Heart left ventricle (tissue), 16 donors: ENCODE data around the gene DEPDC5. TPM values are rescaled to one million over a fixed set of nuclear protein-coding genes. Genes with fewer than 3 reads are reported as not detected.

Experiments
- ATAC-seq, 4 donors: fragments of 200-7000 bp; cut with Tn5 transposase; one replicate each; pipeline ENCODE4 v1.9.1; 2020 to 2022; ENCODE audit warnings: moderate library complexity in 4 of 4, mild to moderate bottlenecking in 3 of 4, moderate number of reproducible peaks in 1 of 4
- DNase-seq, 5 donors: peaks; one replicate each; pipeline ENCODE4 v3.0.0-alpha.2; 2020
- H3K27ac ChIP-seq, 12 donors: fragments of 200-600 bp; sonication (generic) in 4 of 12; one replicate each; pipeline versions ENCODE4 v1.5.0 to v1.8.0; 2016 to 2022; ENCODE audit warnings: mild to moderate bottlenecking in 2 of 12
- H3K27me3 ChIP-seq, 9 donors: fragments of 200-600 bp; sonication (generic) in 2 of 9; one replicate each; pipeline versions ENCODE4 v1.5.1 to v1.8.0; 2016 to 2022; ENCODE audit warnings: mild to moderate bottlenecking in 3 of 9
- H3K36me3 ChIP-seq, 9 donors: fragments of 200-600 bp; sonication (generic) in 2 of 9; one replicate each; pipeline versions ENCODE4 v1.5.0 to v1.8.0; 2018 to 2022; ENCODE audit warnings: mild to moderate bottlenecking in 2 of 9
- H3K4me1 ChIP-seq, 12 donors: fragments of 200-600 bp; sonication (generic) in 4 of 12; one replicate each; pipeline versions ENCODE4 v1.5.0 to v1.8.0; 2016 to 2022; ENCODE audit warnings: mild to moderate bottlenecking in 3 of 12
- H3K4me3 ChIP-seq, 12 donors: fragments of 200-600 bp; sonication (generic) in 4 of 12; one replicate each; pipeline versions ENCODE4 v1.5.0 to v1.8.0; 2017 to 2022; ENCODE audit warnings: mild to moderate bottlenecking in 9 of 12, moderate library complexity in 4 of 12
- H3K9me3 ChIP-seq, 12 donors: fragments of 200-600 bp; sonication (generic) in 4 of 12; one replicate each; pipeline versions ENCODE4 v1.5.0 to v1.8.0; 2016 to 2022; ENCODE audit warnings: mild to moderate bottlenecking in 1 of 12
- POLR2A ChIP-seq, 2 donors: fragments of 450-650 bp; IDR thresholded peaks; one replicate each; pipeline ENCODE4 v1.6.1; 2017; ENCODE audit warnings: antibody characterized with exemption in 2 of 2, mild to moderate bottlenecking in 2 of 2, moderate library complexity in 2 of 2
- WGBS, 4 donors: extraction: QIAGEN DNeasy Blood & Tissue Kit in 2 of 4; methylation state at CpG; one replicate each; pipeline versions ENCODE4 v1.1.5 to v1.1.7; 2013 to 2018; 5-methylcytosine and 5-hydroxymethylcytosine counted together
- intact Hi-C, 10 donors: fragments of 100-400 bp; cut with DNase I; formaldehyde crosslinking; loops; one replicate each; pipeline versions ENCODE4 v1.11.1 to v1.14.2; 2022
- polyA plus RNA-seq, 2 donors: library from polyadenylated mRNA; stranded (reverse); fragments of 200-250 nt; gene quantifications; one replicate each; pipeline ENCODE4 v1.2.3, GENCODE V29; 2013
- total RNA-seq, 9 donors: library from RNA; depleted of rRNA in 2 of 9; stranded (reverse); fragments of >200 nt in 2 of 9; fragmentation: NEBNext Ultra II Directional in 3 of 9; extraction: Animal tissue kit (Norgen Biotek cat#: 25700) in 3 of 9; gene quantifications; one replicate each; pipeline versions ENCODE4 v1.1.0 to v1.2.4, GENCODE V29; 2016 to 2023
- TF ChIP-seq, protein P1 (sequence below), 12 donors: fragments of 200-600 bp; sonication (generic) in 4 of 12; IDR thresholded peaks; one replicate each; pipeline versions ENCODE4 v1.5.0 to v1.8.0; 2018 to 2022; ENCODE audit warnings: antibody characterized with exemption in 12 of 12, mild to moderate bottlenecking in 5 of 12
- donor health status: ischemic (EF 13 %, LVEDD 7.1; RV severe dilation, severe dysfunction).
- donor health status: healthy with polysubstance abuse.
- donor health status: DM: no; HTN: yes; CAD: no.
- donor health status: DM: no; HTN: no; CAD: no.
- donor health status: ischemic (EF 25% LVEDD 6.9; RV normal size, moderate dysfunction).
- donor health status: ischemic (EF 25% LVEDD 5.7; RV mildly dilated, moderate dysfunction).
- donor health status: healthy.
- donor health status: DM: yes; HTN: yes; CAD: no.
- donor health status: ischemic (EF 35%, LVEDD 5.7; RV mildly dilated, moderate dysfunction).
- donor health status: nonischemic (EF 11% LVEDD 7.7; RV severe dilation, severe dysfunction).
- donor health status: DM: yes; HTN: yes; CAD: no.
- donor health status: PGD.
- donor health status: ischemic (EF 29% LVEDD 5.4; RV normal size, mild dysfunction).
- donor health status: nonischemic (EF 23%, LVEDD 6.1; RV moderate dilation, normal function).

The DEPDC5 gene
- total and polyA plus RNA-seq, 11 donors: 5.7 to 21.4 (median 10.4) TPM

DNA sequence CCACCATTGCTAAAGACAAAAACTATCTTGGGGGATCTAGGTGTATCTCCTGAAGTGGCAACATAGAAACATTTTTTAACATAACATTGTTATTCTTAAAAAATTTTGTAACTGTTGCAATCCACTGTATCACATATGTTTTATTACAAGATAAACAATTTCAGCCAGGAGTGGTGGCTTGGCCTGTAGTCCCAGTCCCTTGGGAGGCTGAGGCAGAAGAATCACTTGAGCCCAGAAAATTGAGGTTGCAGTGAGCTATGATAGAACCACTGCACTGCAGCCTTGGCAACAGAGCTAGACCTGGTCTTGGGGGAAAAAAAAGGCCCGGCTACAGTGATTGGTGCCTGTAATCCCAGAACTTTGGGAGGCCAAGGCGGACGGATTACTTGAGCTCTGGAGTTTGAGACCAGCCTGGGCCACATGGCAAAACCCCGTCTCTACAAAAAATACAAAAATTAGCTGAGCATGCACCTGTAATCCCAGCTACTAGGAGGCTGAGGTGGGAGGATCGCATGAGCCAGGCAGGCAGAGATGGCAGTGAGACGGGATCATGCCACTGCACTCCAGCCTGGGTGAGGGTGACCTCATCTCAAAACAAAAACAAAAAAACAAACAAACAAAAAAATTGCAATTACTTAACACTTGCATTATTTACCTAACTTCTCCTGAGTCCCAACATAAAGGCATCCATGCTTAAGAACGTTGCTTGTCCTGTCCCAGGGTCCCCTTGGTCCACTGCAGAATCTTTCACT is 1.5 kb upstream of the DEPDC5 start:
- peaks cover 3 to 59% (median 46%) of the 10 kb centered on the region in 12 donors for H3K4me1 ChIP-seq
- intact Hi-C loops: loop anchor here in 5 of 10 donors (5.0 to 10.0 kb wide), 8 partner anchors 75 to 405 kb away; partner anchors contain the start of genes PISD (in 4 of the 5), YWHAH (in 2 of the 5), PATZ1 (in 1 of the 5) and SFI1 (in 1 of the 5)
- peak overlapping the region in 3 of 12 donors; percentile 69 to 94 (median 90) for H3K4me3 ChIP-seq
- H3K27ac ChIP-seq: peak overlapping the region; percentile 87 to 99 (median 93)
- no peaks in the 10 kb centered on the region for H3K27me3 ChIP-seq
- WGBS, 4 donors: 70 to 80% (median 74%) methylated on average over 7 of the region's 7 CpGs
- DNase-seq (no peak), ATAC-seq (no peak)
- TF ChIP-seq POLR2A (IDR thresholded peaks at IDR 0.05): no peak
- TF ChIP-seq, protein P1, sequence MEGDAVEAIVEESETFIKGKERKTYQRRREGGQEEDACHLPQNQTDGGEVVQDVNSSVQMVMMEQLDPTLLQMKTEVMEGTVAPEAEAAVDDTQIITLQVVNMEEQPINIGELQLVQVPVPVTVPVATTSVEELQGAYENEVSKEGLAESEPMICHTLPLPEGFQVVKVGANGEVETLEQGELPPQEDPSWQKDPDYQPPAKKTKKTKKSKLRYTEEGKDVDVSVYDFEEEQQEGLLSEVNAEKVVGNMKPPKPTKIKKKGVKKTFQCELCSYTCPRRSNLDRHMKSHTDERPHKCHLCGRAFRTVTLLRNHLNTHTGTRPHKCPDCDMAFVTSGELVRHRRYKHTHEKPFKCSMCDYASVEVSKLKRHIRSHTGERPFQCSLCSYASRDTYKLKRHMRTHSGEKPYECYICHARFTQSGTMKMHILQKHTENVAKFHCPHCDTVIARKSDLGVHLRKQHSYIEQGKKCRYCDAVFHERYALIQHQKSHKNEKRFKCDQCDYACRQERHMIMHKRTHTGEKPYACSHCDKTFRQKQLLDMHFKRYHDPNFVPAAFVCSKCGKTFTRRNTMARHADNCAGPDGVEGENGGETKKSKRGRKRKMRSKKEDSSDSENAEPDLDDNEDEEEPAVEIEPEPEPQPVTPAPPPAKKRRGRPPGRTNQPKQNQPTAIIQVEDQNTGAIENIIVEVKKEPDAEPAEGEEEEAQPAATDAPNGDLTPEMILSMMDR (IDR thresholded peaks at IDR 0.05): no peak
- H3K9me3 ChIP-seq: no peaks in the 10 kb centered on the region
- peaks cover 0 to 5% (median 0%) of the 10 kb centered on the region in 9 donors for H3K36me3 ChIP-seq

GRCh38 chr22:31753005-31753633 is 700 bp upstream of the DEPDC5 start:
- peaks cover 3 to 53% (median 43%) of the 10 kb centered on the region in 12 donors for H3K4me1 ChIP-seq
- intact Hi-C loops: loop anchor here in 5 of 10 donors (5.0 to 10.0 kb wide), 8 partner anchors 76 to 406 kb away; partner anchors contain the start of genes PISD (in 4 of the 5), YWHAH (in 2 of the 5), PATZ1 (in 1 of the 5) and SFI1 (in 1 of the 5)
- 2 to 4% (median 3%) methylated on average over 20 of the region's 20 CpGs for WGBS, 4 donors
- no peaks in the 10 kb centered on the region for H3K27me3 ChIP-seq
- TF ChIP-seq, protein P1 (IDR thresholded peaks at IDR 0.05): no peak
- no peak for TF ChIP-seq POLR2A (IDR thresholded peaks at IDR 0.05)
- no peaks in the 10 kb centered on the region for H3K9me3 ChIP-seq
- peaks cover 0 to 9% (median under 1%) of the 10 kb centered on the region in 9 donors for H3K36me3 ChIP-seq
- peak overlapping the region; percentile 69 to 97 (median 91) for H3K4me3 ChIP-seq
- DNase-seq: peak; percentile 35 to 67 (median 50)
- peak overlapping the region; percentile 87 to 99 (median 93) for H3K27ac ChIP-seq
- ATAC-seq: peak in 3 of 4 donors; percentile 0 to 7 (median 5)

GRCh38 chr22:31754813-31755212 is 994 bp downstream of the DEPDC5 start:
- Histone ChIP-seq H3K27me3 (no peaks in the 10 kb centered on the region), H3K9me3 (no peaks in the 10 kb centered on the region), H3K4me3 (peak overlapping the region in 7 of 12 donors; percentile 69 to 97 (median 92)), H3K27ac (peak overlapping the region in 6 of 12 donors; percentile 91 to 99 (median 94)), H3K36me3 (peaks cover 0 to 26% (median 18%) of the 10 kb centered on the region in 9 donors), H3K4me1 (peaks cover 3 to 40% (median 30%) of the 10 kb centered on the region in 12 donors)
- ATAC-seq (no peak), DNase-seq (no peak)
- WGBS, 4 donors: 34 to 35% (median 34%) methylated on average over 6 of the region's 6 CpGs
- TF ChIP-seq POLR2A (IDR thresholded peaks at IDR 0.05): no peak
- TF ChIP-seq, protein P1 (IDR thresholded peaks at IDR 0.05): no peak
- intact Hi-C loops: loop anchor here in 5 of 10 donors (5.0 to 10.0 kb wide), 8 partner anchors 78 to 408 kb away; partner anchors contain the start of genes PISD (in 4 of the 5), YWHAH (in 2 of the 5), PATZ1 (in 1 of the 5) and SFI1 (in 1 of the 5)
